ENCODE measurements around the gene GPR107.

The GPR107 gene

DNA sequence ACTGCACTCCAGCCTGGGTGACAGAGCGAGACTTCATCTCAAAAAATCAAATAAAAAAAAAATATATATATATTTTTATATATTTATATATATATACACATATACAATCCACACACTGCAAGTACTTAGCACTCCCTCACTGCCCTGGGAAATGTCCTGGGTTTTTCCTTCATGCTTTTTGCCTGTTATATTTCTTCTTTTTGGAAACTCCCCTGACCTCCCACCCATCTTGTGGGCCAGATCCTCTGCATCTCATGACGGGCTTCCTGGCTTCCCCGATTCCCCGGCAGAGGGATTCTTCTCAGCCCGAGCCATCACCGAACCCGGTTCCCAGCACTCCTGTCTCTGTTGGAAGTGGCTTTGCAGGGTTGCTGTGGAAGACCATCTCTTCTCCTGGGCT, 79.0 kb downstream of the GPR107 start:
- no peak for DNase-seq (ENCODE audit: low read depth in 4 of 4, low spot score in 1 of 4)

DNA sequence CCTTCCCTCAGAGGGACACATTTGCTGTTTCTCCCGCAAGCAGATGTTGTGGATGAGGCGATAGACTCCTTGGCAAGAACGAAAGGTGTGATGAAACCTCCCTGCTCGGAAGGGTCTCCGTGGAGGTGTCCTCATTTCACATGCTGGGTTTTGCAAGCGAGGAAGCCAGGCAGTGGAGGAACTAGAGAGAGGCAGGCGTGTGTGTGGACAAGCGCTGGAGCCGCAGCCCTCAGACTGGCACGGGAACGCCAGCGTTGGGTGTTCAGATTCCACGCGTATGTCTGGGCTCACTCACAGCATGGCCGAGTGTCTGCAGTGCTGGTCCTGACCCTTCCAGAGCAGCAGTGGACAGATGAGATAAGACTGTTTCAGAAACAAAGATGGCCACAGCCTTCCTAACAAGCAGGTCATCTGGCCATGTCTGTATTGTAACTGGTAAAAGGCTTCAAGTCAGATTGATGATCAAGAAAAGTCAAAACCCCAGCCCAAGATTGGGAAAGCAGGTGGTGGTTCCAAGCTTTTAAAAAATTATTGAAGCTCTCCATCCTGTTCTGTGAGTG, 83.5 kb downstream of the GPR107 start:
- no peak for DNase-seq (ENCODE audit: low read depth in 4 of 4, low spot score in 1 of 4)

DNA sequence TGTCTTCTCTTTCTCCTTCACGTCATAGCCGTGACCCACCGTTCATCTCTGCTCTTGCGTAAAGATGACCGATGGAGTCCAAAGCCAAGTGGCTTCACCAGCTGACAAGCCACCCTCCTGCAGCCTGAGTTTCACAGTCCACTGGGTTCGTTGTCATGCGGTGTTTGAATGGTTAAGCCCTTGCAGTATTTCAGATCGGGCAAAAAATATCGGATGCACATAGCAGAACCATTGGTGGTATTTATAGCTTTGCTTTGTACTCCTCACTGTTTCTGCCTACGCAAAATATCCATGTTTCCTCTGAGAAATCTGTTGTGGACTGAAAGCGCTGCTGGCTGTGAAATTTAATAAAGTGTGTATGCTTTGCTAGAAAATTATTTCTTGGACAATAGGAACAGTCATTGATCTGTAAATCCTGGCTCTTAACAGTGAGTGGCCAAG, 84.0 kb downstream of the GPR107 start:
- no peak for DNase-seq (ENCODE audit: low read depth in 4 of 4, low spot score in 1 of 4)

DNA sequence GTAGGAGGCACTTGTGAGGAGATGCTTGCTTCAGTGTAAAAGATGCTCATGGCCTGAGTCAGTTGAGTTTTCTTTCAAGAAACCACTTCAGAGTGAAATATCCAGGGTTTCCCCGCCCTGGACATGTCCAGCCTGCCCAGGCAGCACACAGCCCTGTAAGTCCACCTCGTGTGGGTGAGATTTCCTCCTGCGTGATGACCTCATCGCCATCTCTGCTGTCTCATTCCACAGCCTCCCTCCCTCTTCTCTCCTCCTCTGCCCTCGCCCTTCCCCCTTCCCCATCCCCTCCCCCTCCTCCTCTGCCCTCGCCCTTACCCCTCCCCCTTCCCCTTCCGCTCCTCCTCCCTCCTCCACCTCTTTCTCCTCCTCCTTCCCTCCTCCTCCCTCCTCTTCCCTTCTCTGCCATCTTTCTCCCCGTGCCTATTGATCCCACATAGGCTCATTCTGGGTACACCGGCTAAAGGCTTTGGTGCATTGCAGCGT, 84.5 kb downstream of the GPR107 start:
- no peak for DNase-seq (ENCODE audit: low read depth in 4 of 4, low spot score in 1 of 4)

DNA sequence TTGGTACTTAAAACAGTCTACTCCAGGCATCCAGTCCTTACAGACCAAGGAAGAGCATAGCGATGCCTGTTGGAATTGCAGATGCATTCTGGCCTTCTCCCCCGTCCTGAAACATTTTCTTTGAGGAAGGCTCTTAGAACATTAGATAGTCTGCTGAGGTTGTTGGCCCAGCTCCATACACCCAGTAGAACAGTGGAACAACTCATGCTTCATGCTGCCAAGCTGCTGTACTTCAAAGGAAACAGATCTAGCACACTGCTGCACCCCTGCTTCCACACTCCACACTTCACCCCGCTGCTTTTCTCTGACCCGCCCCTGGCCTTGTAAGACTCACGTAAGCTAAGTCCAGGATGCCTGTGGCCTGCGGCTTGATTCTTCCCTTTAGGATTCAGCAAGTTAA, 85.1 kb downstream of the GPR107 start:
- DNase-seq (ENCODE audit: low read depth in 4 of 4, low spot score in 1 of 4), result no peak

DNA sequence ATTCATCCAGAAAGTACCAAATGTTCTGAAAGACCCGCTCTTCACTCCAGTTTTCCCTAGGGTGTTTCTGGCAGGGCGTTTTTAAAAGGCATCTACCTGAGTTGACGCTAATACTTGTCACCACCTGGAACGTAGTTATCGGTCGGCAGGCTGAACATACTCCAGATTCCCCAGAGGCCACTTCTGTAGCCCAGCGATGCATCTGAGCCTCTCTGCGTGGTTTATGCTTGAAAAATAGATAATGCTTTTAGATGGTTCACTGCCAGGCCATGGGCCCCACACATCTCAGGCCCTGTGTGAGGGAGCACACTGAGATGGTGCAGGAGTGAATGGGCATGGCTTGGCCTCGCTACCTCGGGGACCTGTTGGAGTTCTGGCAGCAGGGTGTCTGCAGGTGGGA, 85.5 kb downstream of the GPR107 start:
- DNase-seq (ENCODE audit: low read depth in 4 of 4, low spot score in 1 of 4), result no peak

DNA sequence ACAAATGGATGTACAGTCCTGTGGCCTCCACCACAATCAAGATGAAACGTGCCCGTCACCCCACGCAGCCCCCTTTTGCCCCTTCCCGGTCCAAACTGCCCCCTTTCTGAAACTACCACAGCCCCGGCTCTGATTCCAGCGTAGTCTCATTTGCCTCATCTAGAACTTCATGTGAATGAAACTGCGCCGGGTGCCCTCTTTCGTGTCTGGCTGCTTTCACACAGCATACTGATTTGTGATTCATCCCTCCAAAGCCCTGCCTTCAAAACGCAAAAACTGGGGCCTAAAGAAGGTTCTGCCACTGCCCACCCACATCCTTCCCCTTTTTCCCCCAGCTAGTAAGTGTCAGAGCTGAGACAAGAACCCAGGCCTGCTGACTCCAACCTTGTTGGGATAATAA, 87.0 kb downstream of the GPR107 start:
- DNase-seq (ENCODE audit: low read depth in 4 of 4, low spot score in 1 of 4), result peak in 2 of 4 experiments; percentile 21 to 36

DNA sequence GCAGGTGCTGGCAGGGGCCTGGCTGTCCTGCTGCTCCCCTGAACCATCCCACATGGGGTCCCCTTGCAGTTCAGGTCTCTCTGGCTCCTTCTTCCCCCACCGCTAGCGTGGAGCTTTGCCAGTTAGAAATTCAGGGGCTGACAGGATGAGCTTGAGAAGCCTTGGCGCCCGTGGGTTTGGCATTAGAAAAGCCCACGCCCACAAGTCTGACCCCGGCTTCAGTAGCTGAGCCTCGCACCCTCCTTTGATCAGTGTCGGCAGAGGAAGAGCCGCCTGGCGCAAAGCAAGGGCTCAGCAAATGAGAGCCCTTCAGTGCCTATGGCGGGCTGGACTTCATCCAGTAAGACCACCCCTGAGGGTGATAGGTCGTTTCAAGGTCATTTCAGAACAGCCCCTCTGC, 88.3 kb downstream of the GPR107 start:
- DNase-seq (ENCODE audit: low read depth in 4 of 4, low spot score in 1 of 4), result no peak

DNA sequence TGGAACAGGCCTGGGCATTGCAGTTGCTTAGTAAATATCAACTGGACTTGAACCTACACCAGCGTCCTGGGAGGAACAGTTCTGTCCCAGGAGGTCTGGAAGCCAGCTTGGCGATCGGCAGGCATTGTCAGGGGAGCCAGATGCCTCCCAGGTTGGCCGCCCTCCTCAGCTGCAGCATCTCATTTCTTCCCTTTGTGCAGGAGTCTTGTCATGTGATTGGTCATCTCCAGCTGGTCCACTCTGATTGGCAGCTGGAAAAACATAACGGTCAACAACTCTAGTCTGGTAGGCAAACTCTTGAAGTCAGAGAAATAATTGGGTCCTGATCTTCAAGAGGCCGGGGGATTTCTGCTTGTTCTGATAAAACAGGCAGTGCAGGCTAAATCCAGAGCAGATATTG, 88.9 kb downstream of the GPR107 start:
- no peak for DNase-seq (ENCODE audit: low read depth in 4 of 4, low spot score in 1 of 4)

DNA sequence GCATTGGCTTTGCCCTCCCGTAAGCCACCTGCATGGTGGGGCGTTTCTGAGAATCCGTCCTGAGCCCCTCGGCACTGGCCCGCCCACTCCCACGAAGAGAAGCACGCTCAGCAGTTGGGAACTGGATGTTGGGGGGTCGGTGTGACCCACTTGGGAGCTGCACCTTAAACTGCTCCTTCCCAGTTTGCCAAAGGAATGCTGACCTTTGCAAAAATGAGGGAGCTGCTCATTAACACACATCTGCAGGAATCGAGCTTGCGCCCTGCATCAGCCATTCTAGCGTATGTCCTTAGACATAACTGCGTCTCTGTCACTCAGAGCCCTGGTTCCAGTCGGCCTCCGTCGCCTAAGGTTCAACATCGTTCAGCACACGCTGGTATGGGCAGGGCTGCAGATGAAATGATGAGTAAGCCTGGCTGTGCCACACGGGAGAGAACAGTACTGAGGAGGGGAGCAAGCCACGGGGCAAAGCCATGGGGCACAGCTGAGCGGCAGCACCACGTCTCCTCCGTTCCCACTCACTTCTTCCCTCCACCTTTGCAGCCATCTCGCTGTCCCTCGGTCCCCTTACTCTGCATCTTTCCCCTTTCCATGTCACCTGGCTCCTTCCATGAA, 89.7 kb downstream of the GPR107 start:
- no peak for DNase-seq (ENCODE audit: low read depth in 4 of 4, low spot score in 1 of 4)

DNA sequence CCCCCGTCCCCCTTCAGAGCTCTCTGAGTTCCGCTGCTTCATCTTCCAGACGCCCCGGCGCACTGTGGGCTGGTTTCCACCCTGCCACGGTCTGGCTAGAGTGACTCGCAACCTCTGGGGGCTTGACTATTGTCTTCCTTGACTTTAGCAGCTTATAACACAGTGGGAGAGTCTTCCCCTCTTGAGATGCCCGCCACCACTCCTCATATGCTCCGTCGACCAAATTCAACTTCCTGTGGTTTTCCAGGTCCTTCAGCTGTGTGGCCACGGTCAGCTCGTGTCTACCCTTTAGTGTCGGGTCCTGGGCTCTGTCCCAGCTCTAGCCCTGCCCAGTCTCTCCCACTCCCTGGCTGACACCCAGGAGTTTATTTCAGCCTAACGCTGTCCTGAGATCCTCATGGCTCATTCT, 90.3 kb downstream of the GPR107 start:
- DNase-seq (ENCODE audit: low read depth in 4 of 4, low spot score in 1 of 4), result no peak

DNA sequence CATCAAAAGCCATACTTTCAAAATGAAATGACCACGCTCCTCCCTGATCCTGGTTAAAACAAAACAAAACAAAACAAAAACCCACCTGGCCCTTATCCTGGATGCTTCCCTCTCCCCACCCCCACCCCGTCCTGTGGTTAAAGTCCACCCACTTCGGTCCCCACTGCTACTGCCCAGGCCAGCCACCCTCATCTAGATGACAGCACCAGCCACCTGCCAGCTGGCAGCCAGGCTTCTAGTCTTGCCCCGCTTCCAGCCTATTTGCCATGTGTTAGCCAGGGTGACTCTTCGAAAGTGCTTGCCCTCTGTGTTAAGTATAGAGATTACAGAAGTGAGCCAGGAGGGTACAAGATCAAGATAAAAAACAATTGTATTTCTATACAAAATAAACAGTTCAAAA, 91.0 kb downstream of the GPR107 start:
- no peak for DNase-seq (ENCODE audit: low read depth in 4 of 4, low spot score in 1 of 4)

DNA sequence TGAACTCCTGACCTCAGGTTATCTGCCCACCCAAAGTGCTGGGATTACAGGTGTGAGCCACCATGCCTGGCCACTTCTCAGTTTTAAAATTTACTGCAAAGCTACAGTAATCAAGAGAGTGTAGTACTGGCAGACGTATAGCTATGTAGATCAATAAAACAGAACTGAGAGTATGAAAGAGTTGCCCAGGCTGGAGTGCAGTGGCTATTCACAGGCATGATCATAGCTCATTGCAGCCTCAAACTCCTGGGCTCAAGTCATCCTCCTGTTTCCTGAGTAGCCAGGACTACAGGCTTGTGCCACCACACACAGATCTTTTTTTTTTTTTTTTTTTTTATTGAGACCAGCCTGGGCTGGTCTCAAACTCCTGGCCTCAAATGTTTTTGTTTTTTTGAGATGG, 92.0 kb downstream of the GPR107 start:
- no peak for DNase-seq (ENCODE audit: low read depth in 4 of 4, low spot score in 1 of 4)

DNA sequence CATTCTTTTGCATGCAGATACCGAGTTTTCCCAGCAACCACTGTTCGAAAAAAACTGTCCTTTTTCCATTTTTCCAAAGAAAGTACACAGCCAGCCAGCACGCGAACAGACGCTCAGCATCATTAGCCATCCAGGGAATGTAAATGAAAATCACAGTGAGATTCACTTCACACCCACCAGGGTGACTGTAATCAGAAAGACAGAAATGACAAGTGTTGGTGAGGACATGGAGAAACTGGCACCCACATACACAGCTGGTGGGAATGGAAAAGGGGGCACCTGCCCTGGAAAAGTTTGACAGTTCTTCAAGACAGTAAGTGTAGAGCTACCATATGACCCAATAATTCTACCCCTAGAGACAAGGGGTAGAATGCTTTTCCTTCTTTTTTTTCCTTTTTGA, 93.5 kb downstream of the GPR107 start:
- no peak for DNase-seq (ENCODE audit: low read depth in 4 of 4, low spot score in 1 of 4)

DNA sequence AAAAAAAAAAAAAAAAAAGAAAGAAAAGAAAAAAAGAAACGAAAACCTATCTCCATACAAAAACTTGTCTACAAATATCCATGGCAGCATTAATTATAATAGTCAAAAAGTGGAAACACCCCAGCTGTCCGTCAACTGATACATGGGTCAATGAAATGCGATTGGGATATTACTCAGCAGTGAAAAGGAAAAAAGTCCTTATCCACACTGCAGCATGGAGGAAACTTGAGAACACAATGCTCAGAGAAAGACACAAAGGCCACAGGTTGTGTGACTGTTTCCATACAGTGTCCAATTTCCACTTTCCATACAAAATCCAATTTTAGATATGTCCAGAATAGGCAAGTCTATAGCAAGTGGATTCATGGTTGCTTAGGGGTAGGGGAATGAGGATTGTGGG, 94.2 kb downstream of the GPR107 start:
- DNase-seq (ENCODE audit: low read depth in 4 of 4, low spot score in 1 of 4), result no peak

DNA sequence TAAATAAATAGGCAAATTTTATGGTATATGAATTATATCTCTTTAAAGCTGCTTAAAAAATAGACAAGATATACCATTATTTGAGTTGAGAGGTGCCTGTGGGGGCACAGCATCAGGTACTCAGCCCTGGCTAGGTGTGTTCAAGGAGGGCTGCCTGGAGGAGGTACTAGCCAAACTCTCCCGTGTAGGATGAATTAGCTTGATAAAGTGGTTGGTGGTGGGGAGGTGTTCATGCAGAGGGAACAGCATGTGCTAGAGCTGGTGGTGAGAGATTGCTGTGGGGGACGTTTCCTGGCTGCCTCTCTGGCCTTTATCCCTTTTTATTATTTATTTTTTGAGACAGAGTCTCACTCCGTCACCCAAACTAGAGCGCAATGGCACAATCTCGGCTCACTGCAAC, 95.3 kb downstream of the GPR107 start:
- DNase-seq (ENCODE audit: low read depth in 4 of 4, low spot score in 1 of 4), result no peak

DNA sequence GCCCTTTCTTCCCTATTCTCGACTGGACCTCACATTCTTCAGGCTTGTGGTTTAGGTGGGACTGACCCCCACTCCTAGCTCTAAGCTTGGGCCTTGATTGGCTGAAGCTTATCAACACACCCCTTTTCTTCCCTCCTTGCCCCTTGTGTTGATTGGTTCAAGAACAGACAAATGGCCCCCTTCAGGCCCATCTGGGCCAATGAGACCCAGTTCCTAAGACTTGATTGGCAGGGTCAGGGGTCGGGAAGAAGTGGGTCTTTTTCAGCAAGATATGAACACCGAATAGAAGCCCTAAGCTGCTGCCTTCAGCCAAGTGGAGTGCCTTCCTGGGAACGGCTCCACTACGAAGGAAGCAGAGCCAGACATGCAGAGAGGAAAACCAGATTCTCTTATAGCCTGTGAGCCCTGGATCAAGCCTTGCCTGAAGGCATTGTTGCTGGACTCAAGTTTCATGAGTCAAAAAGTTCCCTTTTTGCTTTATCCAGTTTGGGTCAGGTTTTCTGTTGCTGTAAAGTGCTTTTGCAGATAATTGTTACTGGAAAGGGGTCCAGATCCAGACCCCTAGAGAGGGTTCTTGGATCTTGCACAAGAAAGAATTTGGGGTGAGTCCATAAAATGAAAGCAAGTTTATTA, 96.1 kb downstream of the GPR107 start:
- DNase-seq (ENCODE audit: low read depth in 4 of 4, low spot score in 1 of 4), result no peak

DNA sequence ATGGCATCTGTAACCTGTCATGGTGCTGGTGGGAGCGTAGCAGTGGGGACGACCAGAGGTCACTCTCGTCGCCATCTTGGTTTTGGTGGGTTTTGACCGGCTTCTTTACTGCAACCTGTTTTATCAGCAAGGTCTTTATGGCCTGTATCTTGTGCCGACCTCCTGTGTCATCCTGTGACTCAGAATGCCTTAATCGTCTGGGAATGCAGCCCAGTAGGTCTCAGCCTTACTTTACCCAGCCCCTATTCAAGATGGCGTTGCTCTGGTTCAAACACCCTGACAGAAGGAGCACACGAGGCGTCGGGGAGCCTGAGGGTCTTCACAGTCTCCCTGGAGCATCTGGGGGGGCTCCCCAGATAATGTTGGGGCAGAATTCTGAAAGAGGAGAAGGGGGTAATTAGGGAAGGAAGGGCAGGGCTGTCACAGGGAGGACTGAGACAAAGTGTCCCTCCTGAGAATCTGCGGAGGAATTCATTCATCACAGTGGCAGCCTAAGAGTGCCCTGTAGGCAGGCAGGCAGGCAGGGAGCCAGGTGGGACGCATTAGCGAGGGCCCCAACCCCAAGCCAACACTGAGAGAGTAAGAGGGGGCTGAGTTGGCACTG, 97.2 kb downstream of the GPR107 start:
- DNase-seq (ENCODE audit: low read depth in 4 of 4, low spot score in 1 of 4), result no peak

DNA sequence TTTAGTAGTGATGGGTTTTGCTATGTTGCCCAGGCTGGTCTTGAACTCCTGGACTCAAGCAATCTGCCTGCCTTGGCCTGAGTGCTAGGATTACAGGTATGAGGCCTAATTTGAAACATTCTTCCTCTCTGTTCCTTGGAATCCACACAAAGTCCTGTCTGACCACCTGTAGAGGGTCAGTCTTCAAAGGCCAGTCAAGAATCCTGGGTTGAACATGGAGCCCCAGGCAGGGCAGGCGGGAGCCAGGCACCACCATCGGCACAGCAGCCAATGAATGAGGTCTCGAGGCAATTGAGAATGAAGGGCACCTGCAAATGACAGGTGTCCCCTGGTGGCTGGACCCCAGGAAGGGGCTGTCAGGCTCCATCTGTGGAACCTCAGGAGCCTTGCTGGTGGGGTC, 101.1 kb downstream of the GPR107 start:
- no peak for DNase-seq (ENCODE audit: low read depth in 4 of 4, low spot score in 1 of 4)

DNA sequence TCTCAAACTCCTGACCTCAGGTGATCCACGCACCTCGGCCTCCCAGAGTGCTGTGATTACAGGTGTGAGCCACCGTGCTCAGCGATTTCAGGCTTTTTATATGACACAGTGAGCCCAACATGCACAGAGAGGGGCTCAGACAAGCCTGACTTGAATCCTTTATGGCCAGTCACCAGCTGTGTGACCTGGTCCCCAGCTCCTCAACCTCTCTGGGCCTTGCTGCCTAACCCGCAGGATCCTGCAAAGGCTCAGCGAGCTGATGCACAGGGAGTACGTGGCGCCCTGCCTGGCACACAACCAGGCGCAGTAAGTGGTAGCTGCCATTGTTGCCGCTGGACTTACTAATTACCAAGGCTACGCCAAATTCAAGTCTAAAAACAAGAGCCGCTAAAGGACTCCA, 101.9 kb downstream of the GPR107 start:
- DNase-seq (ENCODE audit: low read depth in 4 of 4, low spot score in 1 of 4), result no peak

DNA sequence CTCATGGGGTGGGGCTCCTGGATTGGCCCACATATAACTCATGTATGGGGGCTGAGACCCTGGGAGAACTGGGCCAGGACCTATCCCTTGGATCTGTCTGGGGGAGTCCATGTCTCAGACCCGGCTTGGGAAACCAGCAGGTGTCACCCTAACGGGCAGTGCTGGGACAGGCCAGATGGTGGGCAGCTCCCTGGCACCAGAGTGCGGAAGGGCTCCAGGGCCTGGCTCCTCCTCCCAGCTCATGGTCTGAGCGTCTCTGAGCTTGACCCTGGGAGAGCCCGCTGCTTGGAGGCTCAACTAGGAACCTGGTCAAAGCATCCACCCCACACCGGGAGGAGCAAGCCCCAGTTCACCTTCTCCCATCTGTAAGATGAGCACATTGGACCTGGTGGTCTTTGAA, 103.0 kb downstream of the GPR107 start:
- DNase-seq (ENCODE audit: low read depth in 4 of 4, low spot score in 1 of 4), result no peak

DNA sequence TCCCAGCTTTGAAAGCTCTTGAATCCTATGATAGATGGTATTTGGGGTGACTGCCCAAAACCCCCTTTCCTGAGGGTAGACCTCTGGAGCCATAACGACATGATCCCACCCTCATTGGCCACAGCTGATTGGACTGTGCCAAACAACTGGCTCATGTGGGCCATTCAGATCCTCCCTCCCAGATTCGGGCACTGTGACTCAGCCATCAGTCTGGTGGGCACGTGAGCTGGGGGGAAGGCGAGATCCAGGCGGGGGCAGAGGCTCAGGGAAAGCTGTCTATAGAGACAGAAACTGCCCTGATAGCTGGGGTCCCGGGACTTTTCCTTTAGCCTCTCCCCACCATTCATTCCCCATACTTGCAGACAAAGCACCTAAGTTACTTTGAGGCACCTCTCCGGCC, 103.4 kb downstream of the GPR107 start:
- no peak for DNase-seq (ENCODE audit: low read depth in 4 of 4, low spot score in 1 of 4)

Measured in stimulated activated CD4-positive, alpha-beta T cell treated with anti-CD3 and anti-CD28 coated beads, Interleukin-1b, Interleukin-23, amount 100 ng/mL, for 24 hours (primary cell).